ENCODE measurements around the gene BABAM2.

DNA sequence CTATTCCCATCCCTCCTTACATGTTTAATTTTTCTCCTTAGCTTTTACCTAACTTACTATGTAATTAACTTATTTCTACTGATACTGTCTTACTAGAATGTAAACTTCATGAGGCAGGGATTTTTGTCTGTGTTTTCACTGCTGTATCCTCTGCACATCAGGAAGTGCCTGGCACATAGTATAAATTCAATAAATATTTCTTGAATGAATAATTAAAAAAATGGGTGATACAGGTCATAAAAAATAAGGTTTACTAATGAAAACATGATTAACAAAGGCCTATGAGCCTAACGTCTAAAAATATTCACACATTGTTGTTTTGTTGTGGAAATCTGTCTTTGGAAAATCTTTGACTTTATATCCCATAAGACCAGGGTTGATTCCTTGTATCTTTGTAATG is 4.9 kb upstream of the BABAM2 start:
- no peak for TF ChIP-seq EZH2phosphoT487 (IDR thresholded peaks at IDR 0.05; ENCODE audit: borderline replicate concordance, low read depth, low read length)
- TF ChIP-seq, protein P1, sequence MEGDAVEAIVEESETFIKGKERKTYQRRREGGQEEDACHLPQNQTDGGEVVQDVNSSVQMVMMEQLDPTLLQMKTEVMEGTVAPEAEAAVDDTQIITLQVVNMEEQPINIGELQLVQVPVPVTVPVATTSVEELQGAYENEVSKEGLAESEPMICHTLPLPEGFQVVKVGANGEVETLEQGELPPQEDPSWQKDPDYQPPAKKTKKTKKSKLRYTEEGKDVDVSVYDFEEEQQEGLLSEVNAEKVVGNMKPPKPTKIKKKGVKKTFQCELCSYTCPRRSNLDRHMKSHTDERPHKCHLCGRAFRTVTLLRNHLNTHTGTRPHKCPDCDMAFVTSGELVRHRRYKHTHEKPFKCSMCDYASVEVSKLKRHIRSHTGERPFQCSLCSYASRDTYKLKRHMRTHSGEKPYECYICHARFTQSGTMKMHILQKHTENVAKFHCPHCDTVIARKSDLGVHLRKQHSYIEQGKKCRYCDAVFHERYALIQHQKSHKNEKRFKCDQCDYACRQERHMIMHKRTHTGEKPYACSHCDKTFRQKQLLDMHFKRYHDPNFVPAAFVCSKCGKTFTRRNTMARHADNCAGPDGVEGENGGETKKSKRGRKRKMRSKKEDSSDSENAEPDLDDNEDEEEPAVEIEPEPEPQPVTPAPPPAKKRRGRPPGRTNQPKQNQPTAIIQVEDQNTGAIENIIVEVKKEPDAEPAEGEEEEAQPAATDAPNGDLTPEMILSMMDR (conservative IDR thresholded peaks at IDR 0.05; ENCODE audit: low read length), result no peak
